Astrocyte (in vitro differentiated cells and primary cell): Measurements from ENCODE around the gene CNTNAP2. TPM values are rescaled to one million over a fixed set of nuclear protein-coding genes. Genes with fewer than 3 reads are reported as not detected.

ENCODE experiments used
- DNase-seq: peaks from one replicate; pipeline ENCODE4 v3.0.0-alpha.2; 2010; ENCODE audit warnings: low read depth
- FAIRE-seq: peaks from 2 replicates; lab custom pipeline; 2011; peaks lifted over from hg19 to GRCh38; lab: Jason Lieb, UNC
- H2AFZ ChIP-seq: 2 replicates; pipeline ENCODE4 v1.6.0; 2012; ENCODE audit warnings: low read depth, low read length, inconsistent platforms
- H3K27ac ChIP-seq: 2 replicates; pipeline ENCODE4 v1.5.1; 2011; ENCODE audit warnings: low read depth, low read length, inconsistent platforms
- H3K27me3 ChIP-seq: 2 replicates; pipeline ENCODE4 v1.6.0; 2011; ENCODE audit warnings: low read length, inconsistent platforms; ENCODE audit not compliant: insufficient read depth
- H3K36me3 ChIP-seq: 2 replicates; pipeline ENCODE4 v1.5.1; 2011; ENCODE audit warnings: low read length, inconsistent platforms; ENCODE audit not compliant: insufficient read depth
- H3K4me1 ChIP-seq: 2 replicates; pipeline ENCODE4 v1.5.1; 2011; ENCODE audit warnings: low read length, inconsistent platforms; ENCODE audit not compliant: insufficient read depth
- H3K4me2 ChIP-seq: 2 replicates; pipeline ENCODE4 v1.6.0; 2012; ENCODE audit warnings: low read length, inconsistent platforms
- H3K4me3 ChIP-seq: 2 replicates; pipeline ENCODE4 v1.5.1; 2011; ENCODE audit warnings: low read depth, mild to moderate bottlenecking, low read length, inconsistent platforms; ENCODE audit not compliant: insufficient read depth
- H3K79me2 ChIP-seq: 2 replicates; pipeline ENCODE4 v1.6.0; 2012; ENCODE audit warnings: mild to moderate bottlenecking, low read length, inconsistent platforms; ENCODE audit not compliant: insufficient read depth
- H3K9ac ChIP-seq: 2 replicates; pipeline ENCODE4 v1.6.0; 2012; ENCODE audit warnings: mild to moderate bottlenecking, low read length, inconsistent platforms
- H3K9me3 ChIP-seq: 2 replicates; pipeline ENCODE4 v1.5.1; 2012; ENCODE audit warnings: low read depth, mild to moderate bottlenecking, low read length, inconsistent platforms; ENCODE audit not compliant: insufficient read depth
- H4K20me1 ChIP-seq: 2 replicates; pipeline ENCODE4 v1.6.0; 2012; ENCODE audit warnings: low read length, inconsistent platforms; ENCODE audit not compliant: insufficient read depth
- H3K27ac Mint-ChIP-seq: one replicate; pipeline ENCODE4 v1.8.0; 2021; ENCODE audit warnings: mild to moderate bottlenecking, mixed read lengths; ENCODE audit not compliant: unreplicated experiment
- H3K27me3 Mint-ChIP-seq: one replicate; pipeline ENCODE4 v1.8.0; 2021; ENCODE audit warnings: low read depth, mixed read lengths; ENCODE audit not compliant: unreplicated experiment
- H3K36me3 Mint-ChIP-seq: one replicate; pipeline ENCODE4 v1.8.0; 2021; ENCODE audit warnings: low read depth, mixed read lengths; ENCODE audit not compliant: unreplicated experiment
- H3K4me1 Mint-ChIP-seq: one replicate; pipeline ENCODE4 v1.8.0; 2021; ENCODE audit warnings: low read depth, mixed read lengths; ENCODE audit not compliant: unreplicated experiment
- H3K4me3 Mint-ChIP-seq: one replicate; pipeline ENCODE4 v1.8.0; 2021; ENCODE audit warnings: mild to moderate bottlenecking, moderate library complexity, mixed read lengths; ENCODE audit not compliant: unreplicated experiment
- H3K9me3 Mint-ChIP-seq: one replicate; pipeline ENCODE4 v1.8.0; 2021; ENCODE audit warnings: mild to moderate bottlenecking, mixed read lengths; ENCODE audit not compliant: unreplicated experiment
- EZH2 ChIP-seq: IDR thresholded peaks from 2 replicates; pipeline ENCODE4 v1.6.1; 2012; ENCODE audit warnings: mild to moderate bottlenecking, low read length, inconsistent platforms; ENCODE audit not compliant: insufficient read depth
- total RNA-seq: library from RNA; stranded (reverse); gene quantifications from 2 replicates; pipeline ENCODE4 v1.2.1, GENCODE V29; 2021
- TF ChIP-seq, protein P1 (sequence below): IDR thresholded peaks from 2 replicates; pipeline ENCODE4 v1.5.1; 2011; ENCODE audit warnings: low read depth, mild to moderate bottlenecking, inconsistent platforms, low read length, moderate library complexity; ENCODE audit not compliant: insufficient read depth

CNTNAP2 gene
- total RNA-seq, 1 donor from 2014 or later = 20.0 TPM

DNA sequence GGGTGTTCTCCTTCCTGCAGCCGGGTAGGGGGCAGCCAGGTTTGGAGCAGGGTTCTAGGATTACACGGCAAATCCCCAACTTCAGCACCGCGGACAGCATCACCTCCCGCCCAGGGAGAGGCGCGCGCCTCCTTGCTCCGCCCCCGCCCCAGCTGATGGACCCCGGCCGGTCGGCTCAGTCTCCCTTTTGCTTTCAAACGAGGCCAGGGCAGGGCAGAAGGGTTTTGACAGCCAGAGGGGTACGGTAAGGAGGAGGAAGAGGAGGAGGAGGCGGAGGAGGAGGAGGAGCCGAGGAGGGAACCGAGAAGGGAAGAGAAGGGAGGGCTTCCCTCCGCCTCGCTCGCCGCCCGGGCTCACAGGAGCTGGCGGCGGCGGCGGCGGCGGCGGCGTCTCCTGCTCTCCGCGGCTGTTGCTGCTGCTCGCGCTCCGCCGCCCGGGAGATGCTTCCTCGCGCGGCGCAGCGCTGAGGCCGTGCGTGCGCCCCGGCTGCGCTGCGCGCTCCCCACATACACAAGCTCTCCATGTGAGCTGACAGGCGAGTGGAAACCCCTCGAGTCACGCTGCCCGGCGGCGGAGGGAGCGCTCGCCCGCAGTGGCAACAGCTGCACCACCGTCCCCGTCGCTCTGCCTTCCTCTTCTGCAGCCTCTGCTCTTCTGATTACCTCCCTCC is 615 bp upstream of the CNTNAP2 start:
- no peaks in the 10 kb centered on the region for H3K9me3 Mint-ChIP-seq
- H3K36me3 Mint-ChIP-seq = no peaks in the 10 kb centered on the region
- H3K27ac Mint-ChIP-seq = no peak overlapping the region
- TF ChIP-seq EZH2 = no peak
- TF ChIP-seq, protein P1, sequence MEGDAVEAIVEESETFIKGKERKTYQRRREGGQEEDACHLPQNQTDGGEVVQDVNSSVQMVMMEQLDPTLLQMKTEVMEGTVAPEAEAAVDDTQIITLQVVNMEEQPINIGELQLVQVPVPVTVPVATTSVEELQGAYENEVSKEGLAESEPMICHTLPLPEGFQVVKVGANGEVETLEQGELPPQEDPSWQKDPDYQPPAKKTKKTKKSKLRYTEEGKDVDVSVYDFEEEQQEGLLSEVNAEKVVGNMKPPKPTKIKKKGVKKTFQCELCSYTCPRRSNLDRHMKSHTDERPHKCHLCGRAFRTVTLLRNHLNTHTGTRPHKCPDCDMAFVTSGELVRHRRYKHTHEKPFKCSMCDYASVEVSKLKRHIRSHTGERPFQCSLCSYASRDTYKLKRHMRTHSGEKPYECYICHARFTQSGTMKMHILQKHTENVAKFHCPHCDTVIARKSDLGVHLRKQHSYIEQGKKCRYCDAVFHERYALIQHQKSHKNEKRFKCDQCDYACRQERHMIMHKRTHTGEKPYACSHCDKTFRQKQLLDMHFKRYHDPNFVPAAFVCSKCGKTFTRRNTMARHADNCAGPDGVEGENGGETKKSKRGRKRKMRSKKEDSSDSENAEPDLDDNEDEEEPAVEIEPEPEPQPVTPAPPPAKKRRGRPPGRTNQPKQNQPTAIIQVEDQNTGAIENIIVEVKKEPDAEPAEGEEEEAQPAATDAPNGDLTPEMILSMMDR = no peak
- FAIRE-seq (no peak), DNase-seq (peak; percentile 32)
- Histone ChIP-seq H4K20me1 (no peaks in the 10 kb centered on the region), H3K9me3 (peaks cover 2% of the 10 kb centered on the region), H3K4me1 (no peaks in the 10 kb centered on the region), H3K79me2 (no peaks in the 10 kb centered on the region), H3K4me3 (peak overlapping the region; percentile 64), H3K27ac (no peak overlapping the region), H3K27me3 (no peaks in the 10 kb centered on the region), H2AFZ (peak overlapping the region; percentile 92), H3K4me2 (peak overlapping the region; percentile 96), H3K36me3 (no peaks in the 10 kb centered on the region), H3K9ac (no peak overlapping the region)
- H3K4me3 Mint-ChIP-seq = peak overlapping the region; percentile 94
- H3K4me1 Mint-ChIP-seq = no peaks in the 10 kb centered on the region
- peaks cover 14% of the 10 kb centered on the region for H3K27me3 Mint-ChIP-seq

DNA sequence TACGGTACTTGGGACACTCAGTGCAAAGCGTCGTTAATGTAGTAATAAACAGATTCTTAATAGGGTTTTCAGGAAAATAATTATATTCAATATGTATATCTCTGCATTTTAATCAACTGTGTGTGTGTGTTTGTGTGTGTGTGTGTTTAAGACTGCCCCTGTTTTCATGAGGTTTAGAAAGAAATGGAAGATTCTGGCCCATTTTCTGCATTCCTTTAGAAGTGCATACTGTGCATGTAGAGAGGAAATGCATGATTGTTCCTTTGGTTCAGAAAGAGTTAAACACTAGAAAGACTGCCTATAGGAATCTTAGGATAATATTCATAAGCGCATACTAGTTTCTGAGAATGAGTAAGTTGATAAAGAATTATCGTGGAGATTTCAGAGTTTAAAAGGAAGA is 975 bp downstream of the CNTNAP2 start:
- Histone ChIP-seq H3K27ac (no peak overlapping the region), H3K9me3 (no peaks in the 10 kb centered on the region), H4K20me1 (no peaks in the 10 kb centered on the region), H3K4me3 (no peak overlapping the region), H2AFZ (no peak overlapping the region), H3K27me3 (no peaks in the 10 kb centered on the region), H3K4me1 (no peaks in the 10 kb centered on the region), H3K9ac (no peak overlapping the region), H3K4me2 (no peak overlapping the region), H3K36me3 (no peaks in the 10 kb centered on the region), H3K79me2 (no peaks in the 10 kb centered on the region)
- Mint-ChIP-seq H3K27me3 (peaks cover 14% of the 10 kb centered on the region), H3K4me1 (no peaks in the 10 kb centered on the region), H3K4me3 (no peak overlapping the region), H3K27ac (no peak overlapping the region), H3K36me3 (no peaks in the 10 kb centered on the region), H3K9me3 (no peaks in the 10 kb centered on the region)
- FAIRE-seq = no peak
- TF ChIP-seq, protein P1 = no peak
- no peak for TF ChIP-seq EZH2
- no peak for DNase-seq

DNA sequence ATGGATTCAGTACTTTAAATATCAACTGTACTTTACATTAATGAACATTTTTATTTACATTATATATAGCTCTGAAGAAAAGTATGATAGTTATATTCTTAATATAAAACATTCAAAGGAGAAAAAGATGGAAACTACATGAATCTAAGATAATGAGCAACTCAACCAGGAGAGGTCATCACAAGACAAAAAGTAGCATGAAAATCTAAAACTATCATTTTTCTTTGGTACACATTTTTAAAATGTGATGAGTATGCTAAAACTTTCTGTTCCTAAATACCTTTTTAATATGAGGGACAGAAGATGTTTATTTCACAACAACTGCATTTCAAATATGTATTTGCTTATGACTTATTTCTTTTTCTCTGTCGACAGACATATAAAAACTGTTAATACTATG is 2.4 kb downstream of the CNTNAP2 start:
- no peaks in the 10 kb centered on the region for H4K20me1 ChIP-seq
- Mint-ChIP-seq H3K4me1 (no peaks in the 10 kb centered on the region), H3K27ac (no peak overlapping the region), H3K27me3 (peaks cover 14% of the 10 kb centered on the region), H3K9me3 (no peaks in the 10 kb centered on the region), H3K4me3 (no peak overlapping the region), H3K36me3 (no peaks in the 10 kb centered on the region)
- no peak overlapping the region for H3K4me3 ChIP-seq
- FAIRE-seq = no peak
- no peaks in the 10 kb centered on the region for H3K79me2 ChIP-seq
- H2AFZ ChIP-seq = no peak overlapping the region
- H3K4me2 ChIP-seq = no peak overlapping the region
- DNase-seq = no peak
- no peak overlapping the region for H3K27ac ChIP-seq
- no peaks in the 10 kb centered on the region for H3K4me1 ChIP-seq
- H3K9ac ChIP-seq = no peak overlapping the region
- no peaks in the 10 kb centered on the region for H3K27me3 ChIP-seq
- no peaks in the 10 kb centered on the region for H3K9me3 ChIP-seq
- TF ChIP-seq, protein P1 = no peak
- no peaks in the 10 kb centered on the region for H3K36me3 ChIP-seq
